ENCODE results near the gene CCL3.
"Not testable (repeated sequence)": the region's sequence is repeated elsewhere in the genome, so short reads cannot be mapped to it uniquely, and the experiment has no call there.

CCL3 gene

GRCh38 chr17:36089888-36090836 is at the start of gene CCL3:
TSS of gene CCL3 (minus strand) at chr17:36090143. CDS start at chr17:36090058, 85 bp downstream.
- FAIRE-seq = no peak

DNA sequence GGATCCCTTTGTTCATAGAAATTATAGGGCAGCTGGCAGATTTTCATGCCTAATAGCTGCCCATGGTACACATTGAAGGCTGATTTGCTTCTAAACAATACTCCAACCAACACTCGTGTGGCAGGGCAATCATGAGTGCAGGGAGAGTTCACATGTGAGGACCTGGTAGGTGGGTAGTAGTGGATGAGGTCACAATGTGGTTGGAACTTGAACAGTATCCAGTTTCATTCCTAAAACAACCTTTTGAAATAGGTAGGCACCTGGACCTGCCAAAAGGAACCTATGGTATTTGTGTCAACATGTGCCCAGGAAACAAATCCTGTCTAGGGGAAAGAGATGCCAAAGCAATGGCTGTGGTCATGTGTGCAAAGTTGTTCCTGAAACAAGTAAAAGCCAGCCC is 46.5 kb upstream of the CCL3 start:
- no peak for FAIRE-seq

DNA sequence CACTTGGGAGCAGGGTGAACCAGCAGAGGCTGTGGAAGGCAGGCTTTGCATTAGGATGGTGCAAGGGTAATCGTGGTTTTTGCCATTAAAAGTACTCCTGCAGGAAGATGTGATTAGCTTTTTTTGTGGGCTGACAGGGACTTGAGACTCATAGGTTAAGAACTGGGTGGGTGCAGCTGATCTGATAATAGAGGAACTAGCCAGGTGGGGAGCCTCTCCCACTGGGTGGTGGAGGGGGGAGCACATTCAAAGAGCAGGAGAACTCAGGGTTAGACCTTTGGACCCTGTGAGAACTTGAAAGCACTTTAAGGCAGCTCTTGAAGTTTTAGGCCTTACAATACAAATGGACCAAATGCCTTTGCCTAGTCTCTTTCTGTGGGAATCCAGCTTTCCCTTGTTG is 46.1 kb upstream of the CCL3 start:
- no peak for FAIRE-seq

DNA sequence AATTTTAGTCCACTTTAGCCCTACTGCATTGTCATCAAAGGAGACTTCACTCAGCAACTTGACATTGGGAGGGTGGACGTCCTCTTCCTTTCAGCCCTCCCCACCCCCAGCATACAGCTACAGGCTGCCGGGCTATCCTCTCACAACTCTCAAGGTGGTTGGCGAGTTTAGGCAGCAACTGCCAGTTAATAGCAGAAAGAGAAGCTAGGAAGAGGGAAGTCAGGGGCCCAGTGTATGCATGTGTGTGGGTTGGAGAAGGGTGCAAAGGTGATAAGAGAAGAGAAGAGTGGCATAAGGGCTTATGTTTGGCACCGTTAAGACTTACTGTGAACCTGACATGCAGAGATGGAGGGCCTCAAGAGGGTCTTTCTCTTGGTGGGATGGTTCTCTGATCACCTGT is 45.5 kb upstream of the CCL3 start:
- no peak for FAIRE-seq

DNA sequence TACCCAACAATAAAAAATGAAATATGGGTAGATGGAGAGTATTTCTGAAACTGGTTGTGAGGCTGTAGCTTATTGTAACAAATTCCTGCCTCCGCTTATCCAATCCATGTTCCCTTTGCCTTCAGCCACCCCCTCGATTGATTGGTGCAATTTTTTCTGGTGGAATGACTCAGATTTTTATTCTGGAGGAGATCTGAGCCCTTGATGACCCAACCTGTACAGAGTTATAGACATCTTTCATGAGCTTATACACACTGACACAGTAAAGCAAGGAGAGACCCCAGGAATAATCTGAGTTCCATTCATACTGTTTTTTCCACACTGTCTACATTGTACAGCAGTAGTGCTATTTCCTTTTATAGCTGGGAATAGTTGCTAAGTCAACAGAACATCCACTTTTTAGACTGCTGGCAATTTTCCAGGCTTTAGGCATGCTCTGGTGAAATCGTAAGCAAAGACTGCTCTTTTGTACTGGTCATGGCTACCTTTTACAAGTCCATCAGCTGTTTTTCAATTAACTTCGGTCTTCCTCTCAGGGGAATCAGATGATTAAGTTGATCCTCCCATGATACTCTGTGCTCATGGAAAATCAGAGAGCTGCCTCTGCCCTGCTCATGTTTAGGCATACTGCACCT is 43.8 kb upstream of the CCL3 start:
- FAIRE-seq = no peak

DNA sequence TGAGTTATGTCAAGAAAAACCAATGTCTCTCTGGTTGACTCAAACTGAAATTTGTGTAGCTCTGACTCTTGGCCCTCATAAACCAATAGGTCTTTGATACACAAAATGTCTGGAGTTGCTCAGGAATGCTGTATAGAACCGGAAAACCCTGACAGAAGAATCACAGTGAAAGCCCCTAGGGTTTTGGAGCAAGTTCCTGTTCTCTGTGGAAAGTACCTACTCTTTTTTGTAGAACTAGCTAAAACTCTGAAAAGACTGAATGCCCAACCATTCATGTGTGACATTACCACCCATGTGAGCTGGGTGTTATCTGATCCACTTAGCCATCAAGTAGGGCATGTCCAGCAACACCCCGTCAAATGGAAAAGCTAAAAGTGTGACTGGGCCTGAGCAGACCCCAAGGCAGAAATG is 42.5 kb upstream of the CCL3 start:
- no peak for FAIRE-seq

DNA sequence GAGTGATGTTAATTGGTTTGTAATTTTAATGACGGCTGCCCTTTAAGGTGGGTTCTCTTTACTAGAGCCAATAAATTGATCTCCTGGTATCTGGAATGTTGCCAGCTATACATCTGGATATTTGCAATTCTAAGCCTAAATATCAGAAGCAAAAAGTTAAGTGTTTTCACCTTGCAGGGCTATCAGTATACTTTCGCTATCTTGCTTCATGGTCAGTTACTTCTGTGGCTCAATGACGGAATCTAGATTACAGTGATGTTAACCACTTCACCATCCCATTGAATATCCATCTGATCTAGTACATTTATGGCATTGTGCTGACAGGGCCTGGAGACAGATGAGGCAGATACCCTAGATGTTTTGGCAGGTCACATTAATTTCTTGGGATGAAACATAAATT is 42.0 kb upstream of the CCL3 start:
- FAIRE-seq = no peak

GRCh38 chr17:36131421-36131820 is 41.5 kb upstream of the CCL3 start:
- no peak for FAIRE-seq

DNA sequence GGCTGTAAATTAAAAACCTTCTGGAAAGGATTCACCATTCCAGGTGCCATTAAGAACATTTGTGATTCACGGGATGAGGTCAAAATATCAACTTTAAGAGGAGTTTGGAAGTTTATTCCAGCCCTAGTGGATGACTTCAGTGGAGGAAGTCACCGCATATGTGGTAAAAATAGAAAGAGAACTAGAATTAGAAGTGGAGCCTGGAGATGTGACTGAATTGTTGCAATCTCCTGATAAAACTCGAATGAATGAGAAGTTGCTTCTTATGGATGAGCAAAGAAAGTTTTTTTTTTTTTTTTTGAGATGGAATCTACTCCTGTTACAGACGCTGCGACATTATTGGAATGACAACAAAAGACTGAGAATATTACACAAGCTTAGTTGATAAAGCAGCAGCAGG is 40.4 kb upstream of the CCL3 start:
- no peak for FAIRE-seq

DNA sequence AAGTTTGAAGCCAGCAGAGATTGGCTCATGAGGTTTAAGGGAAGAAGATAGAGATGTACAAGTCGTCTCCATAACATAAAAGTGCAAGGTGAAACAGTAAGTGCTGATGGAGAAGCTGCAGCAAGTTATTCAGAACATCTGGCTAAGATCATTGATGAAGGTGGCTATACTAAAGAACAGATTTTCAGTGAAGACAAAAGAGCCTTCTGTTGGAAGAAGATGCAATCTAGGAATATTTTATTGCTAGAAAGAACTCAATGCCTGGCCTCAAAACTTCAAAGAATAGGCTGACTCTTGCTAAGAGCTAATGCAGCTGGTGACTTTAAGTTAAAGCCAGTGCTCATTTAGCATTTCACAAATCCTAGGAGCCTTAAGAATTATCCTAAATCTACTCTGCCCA is 39.7 kb upstream of the CCL3 start:
- FAIRE-seq = no peak

DNA sequence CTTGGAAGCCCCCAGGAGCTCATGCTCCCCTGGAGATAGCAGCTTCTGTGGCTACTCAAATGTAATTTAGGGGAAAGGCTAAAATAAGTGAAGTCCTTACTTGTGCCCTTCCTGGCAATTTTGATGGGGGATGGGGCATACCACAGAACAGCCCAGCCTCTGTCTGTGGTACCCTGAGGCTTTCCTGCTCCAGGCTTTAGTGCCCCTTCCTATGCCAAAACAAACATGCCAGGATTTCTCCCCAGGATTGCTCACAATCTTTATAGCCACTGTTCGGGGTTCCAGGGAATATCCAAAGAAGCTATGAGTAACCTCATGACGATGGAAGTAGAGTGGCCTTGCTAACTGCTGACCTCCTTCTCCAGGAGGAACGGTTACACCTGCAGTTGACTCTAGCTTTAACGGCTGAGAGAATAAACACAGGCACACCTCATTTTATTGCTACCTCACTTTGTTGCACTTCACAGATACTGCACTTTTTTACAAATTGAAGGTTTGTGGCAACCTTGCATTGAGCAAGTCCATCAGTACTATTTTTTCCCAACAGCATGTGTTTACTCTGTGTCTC is 38.6 kb upstream of the CCL3 start:
- no peak for FAIRE-seq

DNA sequence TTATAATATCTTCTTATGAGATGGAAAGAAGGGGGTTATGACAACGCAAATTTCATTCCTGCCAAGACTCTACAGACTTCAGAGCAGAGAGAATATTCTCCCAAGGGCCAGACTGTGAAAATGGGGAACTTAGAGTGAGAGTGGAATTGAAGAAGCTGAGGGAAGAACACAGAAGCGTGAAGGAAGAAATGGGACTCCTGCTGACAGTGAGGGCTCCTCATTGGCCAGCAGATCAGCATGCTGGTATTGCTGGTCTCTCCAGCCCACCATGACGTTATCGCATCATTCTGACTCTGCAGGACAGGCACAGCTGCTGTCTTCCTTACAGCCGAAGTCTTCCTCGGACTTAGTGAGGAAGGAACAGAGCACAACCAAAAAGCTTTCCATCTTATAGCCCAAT is 38.0 kb upstream of the CCL3 start:
- FAIRE-seq = no peak

GRCh38 chr17:36127199-36127893 is 37.4 kb upstream of the CCL3 start:
- no peak for FAIRE-seq

- no peak for FAIRE-seq
These were observed 35.2 kb upstream of the CCL3 start for GRCh38 chr17:36124879-36125824.

DNA sequence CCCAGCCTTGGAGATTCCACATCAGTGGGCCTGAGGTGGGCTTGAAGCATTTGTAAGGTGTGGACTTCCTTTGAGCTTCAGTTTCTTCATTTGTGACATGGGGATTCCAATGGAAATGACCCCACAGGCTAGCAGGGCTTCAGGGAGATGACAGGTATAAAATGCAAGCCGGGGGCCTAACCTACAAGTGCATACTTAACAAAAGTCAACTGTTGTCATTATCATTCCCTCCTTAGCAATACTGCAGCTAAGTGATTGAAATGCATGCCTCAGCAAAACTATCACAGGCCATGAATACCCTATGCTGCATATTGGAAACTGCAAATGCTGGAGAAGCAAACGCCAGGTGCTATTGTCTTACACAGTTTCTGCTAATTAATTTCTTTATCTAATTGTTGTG is 33.5 kb upstream of the CCL3 start:
- no peak for FAIRE-seq

- not testable (repeated sequence) for FAIRE-seq
These were observed 31.2 kb upstream of the CCL3 start for GRCh38 chr17:36121099-36121498.

- FAIRE-seq = no peak
These were observed 30.3 kb upstream of the CCL3 start for GRCh38 chr17:36120221-36120620.

DNA sequence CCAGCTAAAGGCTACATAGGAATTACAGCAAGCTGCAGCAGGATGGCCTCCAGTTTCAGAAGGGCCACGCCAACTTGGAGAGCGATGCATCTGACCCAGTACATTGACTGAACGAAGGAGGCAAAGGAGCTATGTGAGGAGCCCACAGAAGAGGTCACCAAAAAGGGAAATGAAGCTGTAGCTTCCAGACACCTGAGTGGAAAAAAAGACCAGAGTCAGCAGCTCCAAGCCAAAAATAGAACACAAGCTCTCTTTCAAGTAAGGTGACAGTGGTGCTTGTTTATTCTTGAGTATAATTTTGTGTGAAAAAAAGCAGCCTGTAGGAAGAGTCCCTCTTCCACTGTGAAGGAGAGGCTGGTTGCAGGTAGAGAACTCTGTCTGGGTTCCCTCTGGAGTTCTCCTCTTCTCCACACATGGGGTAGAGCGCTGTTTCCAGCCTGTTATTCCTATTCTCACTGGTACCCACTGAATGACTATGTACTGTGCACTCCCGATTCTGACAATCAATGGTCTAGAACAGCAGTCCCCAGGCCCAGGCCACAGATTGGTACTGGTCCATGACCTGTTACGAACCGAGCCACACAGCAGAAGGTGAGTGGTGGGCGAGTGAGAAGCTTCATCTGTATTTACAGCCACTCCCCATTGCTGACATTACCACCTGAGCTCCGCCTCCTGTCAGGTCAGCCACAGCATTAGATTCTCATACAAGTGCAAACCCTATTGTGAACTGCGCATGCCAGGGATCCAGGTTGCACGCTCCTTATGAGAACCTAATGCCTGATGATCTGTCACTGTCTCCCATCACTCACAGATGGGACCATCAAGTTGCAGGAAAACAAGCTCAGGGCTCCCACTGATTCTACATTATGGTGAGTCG is 28.8 kb upstream of the CCL3 start:
- FAIRE-seq = no peak

GRCh38 chr17:36117505-36118382 is 27.8 kb upstream of the CCL3 start:
- FAIRE-seq = no peak

DNA sequence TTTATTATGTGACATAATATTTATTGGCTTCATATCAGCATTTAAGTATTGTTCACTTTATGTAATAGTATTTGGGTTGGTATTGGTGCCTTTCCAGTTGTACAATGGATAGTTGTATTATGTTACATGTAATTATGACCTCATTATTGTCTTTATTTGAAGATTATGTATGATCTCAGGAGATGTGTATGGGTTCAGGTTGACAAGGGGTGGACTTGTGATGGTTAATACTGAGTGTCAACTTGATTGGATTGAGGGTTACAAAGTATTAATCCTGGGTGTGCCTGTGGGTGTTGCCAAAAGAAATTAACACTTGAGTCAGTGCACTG is 25.7 kb upstream of the CCL3 start:
- not testable (repeated sequence) for FAIRE-seq

Measured in islet of Langerhans (tissue), 1 donor.